H9 (cell line): ENCODE data around the gene MTURN. TPM values are rescaled to one million over a fixed set of nuclear protein-coding genes. Genes with fewer than 3 reads are reported as not detected.

Experiments
- DNase-seq: peaks from one replicate; pipeline ENCODE4 v3.0.0-alpha.2; 2017
- H2AFZ ChIP-seq: one replicate; pipeline ENCODE4 v1.6.1; 2013; ENCODE audit warnings: mild to moderate bottlenecking, low read length, control low read depth, moderate library complexity
- H2AK5ac ChIP-seq: 2 replicates; pipeline ENCODE4 v1.6.1; 2013; ENCODE audit warnings: low read length, control low read depth, mixed read lengths; ENCODE audit not compliant: insufficient read length
- H2BK120ac ChIP-seq: one replicate; pipeline ENCODE4 v1.6.1; 2013; ENCODE audit warnings: low read depth, mild to moderate bottlenecking, low read length, control low read depth, inconsistent platforms; ENCODE audit not compliant: poor library complexity, severe bottlenecking
- H2BK12ac ChIP-seq: 2 replicates; pipeline ENCODE4 v1.6.1; 2013; ENCODE audit warnings: low read length, control low read depth, mixed read lengths, low read depth; ENCODE audit not compliant: insufficient read length
- H2BK15ac ChIP-seq: 2 replicates; pipeline ENCODE4 v1.6.1; 2013; ENCODE audit warnings: low read depth, low read length, control low read depth
- H2BK20ac ChIP-seq: one replicate; pipeline ENCODE4 v1.6.1; 2013; ENCODE audit warnings: low read depth, mild to moderate bottlenecking, low read length, control low read depth, inconsistent platforms; ENCODE audit not compliant: poor library complexity, severe bottlenecking
- H2BK5ac ChIP-seq: 2 replicates; pipeline ENCODE4 v1.6.1; 2013; ENCODE audit warnings: low read length, control low read depth, mixed read lengths; ENCODE audit not compliant: insufficient read length
- H3K14ac ChIP-seq: 2 replicates; pipeline ENCODE4 v1.6.1; 2013; ENCODE audit warnings: low read length, control low read depth; ENCODE audit not compliant: insufficient read depth
- H3K18ac ChIP-seq: 2 replicates; pipeline ENCODE4 v1.6.1; 2013; ENCODE audit warnings: low read depth, mild to moderate bottlenecking, mixed read lengths, low read length, control low read depth; ENCODE audit not compliant: insufficient read length
- H3K23ac ChIP-seq: 2 replicates; pipeline ENCODE4 v1.6.1; 2013; ENCODE audit warnings: low read length, control low read depth, mixed read lengths, low read depth; ENCODE audit not compliant: insufficient read length
- H3K23me2 ChIP-seq: 2 replicates; pipeline ENCODE4 v1.6.1; 2013; ENCODE audit warnings: low read depth, mild to moderate bottlenecking, mixed read lengths, low read length, control low read depth; ENCODE audit not compliant: insufficient read length, poor library complexity, severe bottlenecking
- H3K27ac ChIP-seq: 2 replicates; pipeline ENCODE4 v1.5.1; 2013; ENCODE audit warnings: low read length, control low read depth, mixed read lengths, low read depth; ENCODE audit not compliant: insufficient read length
- H3K27me3 ChIP-seq: 2 replicates; pipeline ENCODE4 v1.6.1; 2013; ENCODE audit warnings: low read length, control low read depth, inconsistent platforms; ENCODE audit not compliant: insufficient read depth
- H3K4ac ChIP-seq: 2 replicates; pipeline ENCODE4 v1.6.1; 2013; ENCODE audit warnings: low read depth, mild to moderate bottlenecking, control low read depth, inconsistent platforms, low read length, moderate library complexity
- H3K4me1 ChIP-seq: 2 replicates; pipeline ENCODE4 v1.6.1; 2013; ENCODE audit warnings: low read length, control low read depth, inconsistent platforms; ENCODE audit not compliant: insufficient read depth
- H3K4me2 ChIP-seq: 2 replicates; pipeline ENCODE4 v1.6.1; 2013; ENCODE audit warnings: low read length, control low read depth, mixed read lengths; ENCODE audit not compliant: insufficient read length, insufficient read depth
- H3K56ac ChIP-seq: 2 replicates; pipeline ENCODE4 v1.6.1; 2013; ENCODE audit warnings: low read depth, mild to moderate bottlenecking, mixed read lengths, low read length, control low read depth; ENCODE audit not compliant: insufficient read length
- H3K79me1 ChIP-seq: 2 replicates; pipeline ENCODE4 v1.6.1; 2013; ENCODE audit warnings: low read depth, mild to moderate bottlenecking, moderate library complexity, low read length, control low read depth, inconsistent platforms; ENCODE audit not compliant: insufficient read depth, poor library complexity, severe bottlenecking
- H3K79me2 ChIP-seq: 2 replicates; pipeline ENCODE4 v1.6.1; 2013; ENCODE audit warnings: low read length, control low read depth, inconsistent platforms; ENCODE audit not compliant: insufficient read depth
- H3K9ac ChIP-seq: 2 replicates; pipeline ENCODE4 v1.6.1; 2013; ENCODE audit warnings: low read length, control low read depth, mixed read lengths; ENCODE audit not compliant: insufficient read length; ENCODE audit errors: extremely low read depth
- H3K9me3 ChIP-seq: one replicate; pipeline ENCODE4 v1.6.1; 2013; ENCODE audit warnings: low read depth, low read length, inconsistent platforms; ENCODE audit not compliant: control insufficient read depth
- H3T11ph ChIP-seq: one replicate; pipeline ENCODE4 v1.6.1; 2013; ENCODE audit warnings: mild to moderate bottlenecking, low read length, control low read depth, inconsistent platforms
- H4K20me1 ChIP-seq: one replicate; pipeline ENCODE4 v1.6.1; 2013; ENCODE audit not compliant: control insufficient read depth, insufficient read length, insufficient read depth
- H4K5ac ChIP-seq: 2 replicates; pipeline ENCODE4 v1.6.1; 2013; ENCODE audit warnings: low read depth, mild to moderate bottlenecking, mixed read lengths, low read length, control low read depth; ENCODE audit not compliant: insufficient read length
- H4K8ac ChIP-seq: replicated peaks from 2 replicates; pipeline ENCODE4 v1.6.1; 2013; ENCODE audit warnings: low read length, control low read depth, mixed read lengths, low read depth; ENCODE audit not compliant: insufficient read length
- H4K91ac ChIP-seq: 2 replicates; pipeline ENCODE4 v1.6.1; 2013; ENCODE audit warnings: low read depth, mild to moderate bottlenecking, moderate library complexity, mixed read lengths, low read length, control low read depth; ENCODE audit not compliant: insufficient read length
- H3K27ac Mint-ChIP-seq, 3 experiments: 2 replicates in 2 of 3; 3 replicates in 1 of 3; pipeline ENCODE4 v1.8.0; 2020 to 2021; ENCODE audit warnings: mixed read lengths in 3 of 3, mild to moderate bottlenecking in 1 of 3, moderate library complexity in 1 of 3
- H3K27me3 Mint-ChIP-seq: 2 replicates; pipeline ENCODE4 v1.8.0; 2021; ENCODE audit warnings: low read depth, mild to moderate bottlenecking, moderate library complexity, mixed read lengths
- H3K36me3 Mint-ChIP-seq, 3 experiments: 2 replicates in 2 of 3; 3 replicates in 1 of 3; pipeline ENCODE4 v1.8.0; 2020 to 2021; ENCODE audit warnings: low read depth in 3 of 3, mixed read lengths in 3 of 3; ENCODE audit not compliant: insufficient read depth in 1 of 3
- H3K4me1 Mint-ChIP-seq, 2 experiments: 2 replicates each; pipeline ENCODE4 v1.8.0; 2020; ENCODE audit warnings: mixed read lengths in 2 of 2
- H3K4me3 Mint-ChIP-seq, 2 experiments: 2 replicates in 1 of 2; 3 replicates in 1 of 2; pipeline ENCODE4 v1.8.0; 2020 to 2021; ENCODE audit warnings: mild to moderate bottlenecking in 2 of 2, mixed read lengths in 2 of 2, moderate library complexity in 1 of 2
- H3K9me3 Mint-ChIP-seq, 2 experiments: 2 replicates in 1 of 2; 3 replicates in 1 of 2; pipeline ENCODE4 v1.8.0; 2020; ENCODE audit warnings: mild to moderate bottlenecking in 2 of 2, mixed read lengths in 2 of 2, moderate library complexity in 1 of 2
- CTCF ChIP-seq: fragments of 200-600 bp; sonication (generic); conservative IDR thresholded peaks from 3 replicates; pipeline ENCODE4 v1.8.0; 2021; ENCODE audit warnings: antibody characterized with exemption, mild to moderate bottlenecking
- WGBS: extraction: QIAGEN DNeasy Blood & Tissue Kit; methylation state at CpG from one replicate; pipeline ENCODE4 v1.1.7; 2013; ENCODE audit warnings: missing lambda C conversion rate, low lambda C conversion rate, mixed read lengths; ENCODE audit not compliant: insufficient read length; ENCODE audit errors: extremely low coverage; 5-methylcytosine and 5-hydroxymethylcytosine counted together
- total RNA-seq: library from RNA; stranded (reverse); gene quantifications from 2 replicates; pipeline ENCODE4 v1.2.1, GENCODE V29; 2021

The MTURN gene
- total RNA-seq, 1 experiment from 2014 or later, result 3.4 TPM

GRCh38 chr7:30199271-30199670, 64.5 kb downstream of the MTURN start:
- Mint-ChIP-seq H3K27me3 (peaks cover 8% of the 10 kb centered on the region), H3K9me3 (peaks cover 39 to 42% of the 10 kb centered on the region in 2 experiments), H3K4me3 (no peak overlapping the region), H3K36me3 (peaks cover 17 to 38% (median 33%) of the 10 kb centered on the region in 3 experiments), H3K27ac (no peak overlapping the region), H3K4me1 (no peaks in the 10 kb centered on the region)
- Histone ChIP-seq H3K79me2 (no peaks in the 10 kb centered on the region), H4K8ac (no peak overlapping the region), H3K18ac (no peak overlapping the region), H3K23ac (no peak overlapping the region), H4K20me1 (no peaks in the 10 kb centered on the region), H4K5ac (no peak overlapping the region), H2BK20ac (no peak overlapping the region), H3K56ac (no peak overlapping the region), H3K4me1 (no peaks in the 10 kb centered on the region), H3K27ac (no peak overlapping the region), H2BK5ac (no peak overlapping the region), H4K91ac (no peak overlapping the region), H3K4me2 (no peak overlapping the region), H3K27me3 (no peaks in the 10 kb centered on the region), H3T11ph (no peak overlapping the region), H3K23me2 (no peaks in the 10 kb centered on the region), H3K4ac (no peak overlapping the region), H3K14ac (no peak overlapping the region), H2BK120ac (no peak overlapping the region), H3K9me3 (peaks cover 23% of the 10 kb centered on the region), H2BK15ac (no peak overlapping the region), H2AFZ (no peak overlapping the region), H3K79me1 (no peaks in the 10 kb centered on the region), H2AK5ac (no peak overlapping the region), H3K9ac (no peak overlapping the region), H2BK12ac (no peak overlapping the region)
- WGBS, result no CpG with 5 or more reads among the region's 3 CpGs
- no peak for TF ChIP-seq CTCF
- no peak for DNase-seq
